Measurements from ENCODE around the gene TP53BP2.

TP53BP2 gene

DNA sequence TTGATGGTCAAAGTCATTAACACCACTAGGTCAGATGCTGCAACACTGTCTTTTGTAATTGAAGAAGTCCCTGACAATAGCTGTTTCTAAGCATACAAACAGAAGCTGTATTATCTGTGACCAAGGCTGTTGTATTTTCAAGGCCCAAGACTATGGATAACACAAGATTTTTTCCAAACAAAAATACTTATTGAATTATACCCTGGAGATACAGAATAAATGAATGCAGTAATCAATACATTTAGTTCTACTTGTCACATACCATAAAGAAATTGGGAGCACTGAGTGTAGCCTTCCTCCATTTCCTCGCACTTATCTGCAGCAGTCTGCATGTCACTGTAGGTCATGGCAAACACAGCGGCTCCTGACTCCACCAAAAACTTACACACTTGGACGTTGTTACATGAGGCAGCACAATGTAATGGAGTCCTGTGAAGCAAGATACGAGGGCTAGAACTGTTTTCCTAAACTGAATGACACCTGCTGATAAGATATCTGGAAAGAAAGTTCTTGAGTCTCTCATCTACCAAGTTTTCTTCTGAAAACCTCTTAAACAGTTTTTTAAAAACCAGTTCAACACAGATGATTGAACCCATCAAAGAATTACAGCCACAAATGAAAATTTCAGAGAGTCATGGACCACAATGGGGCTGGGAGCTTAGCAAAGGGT is 56.9 kb downstream of the TP53BP2 start:
- in situ Hi-C loops (cut with MboI; ENCODE audit: low sequenced_read_pairs): no loop called here
- Histone ChIP-seq H3K9me3 (no peaks in the 10 kb centered on the region), H3K36me3 (replicated peaks) (peaks cover 23% of the 10 kb centered on the region), H3K4me1 (no peaks in the 10 kb centered on the region), H3K27me3 (ENCODE audit: low read depth) (no peaks in the 10 kb centered on the region), H3K4me3 (no peak overlapping the region)
- DNase-seq (ENCODE audit: low spot score in 2 of 2): no peak

DNA sequence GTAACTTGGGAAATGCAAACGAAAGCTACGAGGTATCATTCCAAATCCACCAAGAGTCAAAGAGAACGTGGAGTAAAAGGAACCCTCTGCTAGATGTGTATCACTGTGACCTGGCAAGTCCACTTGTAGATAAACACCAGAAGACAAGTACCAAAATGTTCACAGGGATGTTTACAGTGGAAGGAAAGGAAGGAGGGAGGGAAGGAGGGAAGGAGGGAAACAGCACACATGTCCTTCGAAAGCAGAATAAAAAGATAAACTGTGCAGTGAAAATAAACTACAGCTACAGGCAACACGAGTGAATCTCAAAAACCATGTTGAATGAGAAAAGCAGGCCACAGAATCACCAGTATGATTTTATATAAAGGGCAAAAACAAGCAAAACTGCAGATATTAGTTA is 59.9 kb downstream of the TP53BP2 start:
- Histone ChIP-seq H3K9me3 (no peaks in the 10 kb centered on the region), H3K4me1 (peaks cover 8% of the 10 kb centered on the region), H3K36me3 (replicated peaks) (peaks cover 26% of the 10 kb centered on the region), H3K27me3 (ENCODE audit: low read depth) (no peaks in the 10 kb centered on the region), H3K4me3 (no peak overlapping the region)
- no peak for DNase-seq (ENCODE audit: low spot score in 2 of 2)
- in situ Hi-C loops (cut with MboI; ENCODE audit: low sequenced_read_pairs): no loop called here

DNA sequence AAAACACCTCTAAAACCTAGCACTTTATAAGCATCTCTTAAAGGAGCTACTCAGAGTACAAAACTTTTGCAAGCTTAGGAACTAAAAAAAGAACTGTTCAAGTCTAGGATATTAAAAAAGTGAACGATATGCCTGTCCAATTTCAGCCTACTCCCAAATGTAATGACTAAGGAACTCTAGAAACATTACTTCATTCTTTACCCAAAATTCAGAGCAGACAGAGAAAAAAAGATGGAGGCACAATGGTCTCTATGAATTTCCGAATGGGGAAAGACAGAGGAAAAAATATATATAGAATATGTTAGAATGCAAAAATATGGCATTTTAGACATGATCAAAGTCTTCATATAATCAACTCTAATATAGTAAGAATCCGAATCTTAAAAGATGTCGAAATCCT is 61.2 kb downstream of the TP53BP2 start:
- H3K9me3 ChIP-seq: no peaks in the 10 kb centered on the region
- H3K36me3 ChIP-seq (replicated peaks): peaks cover 36% of the 10 kb centered on the region
- no peak overlapping the region for H3K4me3 ChIP-seq
- in situ Hi-C loops (cut with MboI; ENCODE audit: low sequenced_read_pairs): no loop called here
- DNase-seq (ENCODE audit: low spot score in 2 of 2): no peak
- H3K4me1 ChIP-seq: peaks cover 11% of the 10 kb centered on the region
- H3K27me3 ChIP-seq (ENCODE audit: low read depth): no peaks in the 10 kb centered on the region

DNA sequence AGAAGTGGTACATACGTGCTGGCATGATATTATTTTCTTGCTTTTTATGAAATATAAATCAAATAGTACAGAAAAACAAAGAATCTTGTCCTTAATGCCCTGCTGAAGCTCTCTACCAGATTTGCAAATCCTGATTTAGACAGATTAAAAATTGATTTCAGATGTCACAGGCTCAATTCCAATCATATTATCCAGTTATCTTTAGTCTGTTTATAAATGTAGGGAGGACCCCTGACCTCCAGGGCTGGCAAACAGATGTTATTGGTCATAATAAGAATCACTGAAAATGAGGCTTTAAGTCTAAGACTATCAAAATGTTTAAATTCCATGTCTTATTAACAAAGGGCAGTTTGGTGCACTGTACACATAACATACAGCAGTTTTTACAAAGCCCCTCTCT is 62.1 kb downstream of the TP53BP2 start:
- no peak overlapping the region for H3K4me3 ChIP-seq
- DNase-seq (ENCODE audit: low spot score in 2 of 2): no peak
- peaks cover 11% of the 10 kb centered on the region for H3K4me1 ChIP-seq
- peaks cover 32% of the 10 kb centered on the region for H3K36me3 ChIP-seq (replicated peaks)
- no peaks in the 10 kb centered on the region for H3K9me3 ChIP-seq
- in situ Hi-C loops (cut with MboI; ENCODE audit: low sequenced_read_pairs): no loop called here
- no peaks in the 10 kb centered on the region for H3K27me3 ChIP-seq (ENCODE audit: low read depth)

DNA sequence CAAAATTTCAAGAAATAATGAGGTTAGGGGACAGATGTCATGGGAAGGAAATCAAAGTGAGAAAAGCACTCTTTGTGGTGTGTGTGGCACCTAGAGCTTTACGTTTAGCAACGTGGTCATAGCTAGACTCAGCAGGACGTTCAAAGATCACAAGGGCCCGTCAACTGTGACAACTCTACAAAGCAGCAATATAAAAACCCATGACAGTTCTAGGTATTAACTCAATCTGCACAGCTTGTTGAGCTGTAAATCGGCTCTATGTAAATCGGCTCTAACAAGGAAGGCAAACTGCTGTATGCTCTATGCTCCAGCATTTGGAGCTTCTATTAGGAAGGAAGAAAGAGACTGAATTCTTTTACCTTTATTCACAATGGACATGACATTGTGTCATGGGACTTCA is 64.8 kb downstream of the TP53BP2 start:
- Histone ChIP-seq H3K4me1 (peaks cover 11% of the 10 kb centered on the region), H3K36me3 (replicated peaks) (peaks cover 55% of the 10 kb centered on the region), H3K9me3 (no peaks in the 10 kb centered on the region), H3K4me3 (no peak overlapping the region), H3K27me3 (ENCODE audit: low read depth) (no peaks in the 10 kb centered on the region)
- in situ Hi-C loops (cut with MboI; ENCODE audit: low sequenced_read_pairs): no loop called here
- peak in 1 of 2 experiments; percentile 12 for DNase-seq (ENCODE audit: low spot score in 2 of 2)

DNA sequence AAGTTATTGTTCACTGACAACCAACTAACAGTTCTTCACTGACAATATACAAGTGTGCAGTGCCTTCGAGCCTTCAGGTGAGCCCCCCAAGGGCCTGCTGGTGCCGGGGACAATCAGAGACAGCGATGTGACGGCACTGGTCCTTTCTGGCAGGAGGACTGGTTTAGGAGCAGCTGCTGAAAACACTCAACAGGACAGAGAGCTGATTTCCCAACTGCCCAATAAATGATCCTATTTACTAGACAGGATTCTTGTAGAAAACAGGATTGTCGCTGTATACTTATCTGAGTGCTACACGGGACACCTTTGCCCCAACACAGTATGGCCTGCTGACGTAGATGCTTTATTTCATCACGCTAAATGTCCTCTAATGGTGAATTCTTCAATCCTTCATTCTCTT is 65.4 kb downstream of the TP53BP2 start:
- Histone ChIP-seq H3K4me3 (no peak overlapping the region), H3K9me3 (no peaks in the 10 kb centered on the region), H3K4me1 (peaks cover 11% of the 10 kb centered on the region), H3K27me3 (ENCODE audit: low read depth) (no peaks in the 10 kb centered on the region), H3K36me3 (replicated peaks) (peaks cover 60% of the 10 kb centered on the region)
- no peak for DNase-seq (ENCODE audit: low spot score in 2 of 2)
- in situ Hi-C loops (cut with MboI; ENCODE audit: low sequenced_read_pairs): no loop called here

DNA sequence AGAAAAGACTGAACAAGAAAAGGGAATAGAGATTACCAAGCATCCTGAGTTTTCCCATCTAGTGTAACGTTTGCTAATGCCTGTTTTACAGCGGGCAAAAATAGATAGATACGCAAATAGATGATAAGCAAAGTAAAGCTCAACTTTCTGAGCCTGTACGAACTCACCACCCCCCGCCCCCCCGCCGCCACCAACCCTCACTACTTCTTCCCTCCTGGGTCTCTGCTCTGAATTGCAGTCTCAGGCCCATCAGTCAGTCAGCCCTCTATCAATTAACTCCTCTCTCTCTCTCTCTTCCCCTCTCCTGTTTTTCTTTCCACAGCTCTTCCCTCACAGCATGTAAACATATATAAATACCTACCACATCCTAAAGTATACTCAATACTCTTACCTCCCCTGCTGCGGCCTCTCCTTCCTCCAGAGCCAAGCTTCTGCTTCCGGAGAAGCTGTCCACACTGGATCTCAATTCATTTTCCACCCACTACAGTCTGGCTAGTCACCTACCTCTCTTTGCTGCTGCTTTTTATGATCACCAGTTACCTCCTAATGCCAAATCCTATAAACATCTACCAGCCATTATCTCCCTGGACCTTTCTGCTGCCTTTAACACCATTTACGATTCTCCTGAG is 68.8 kb downstream of the TP53BP2 start:
- in situ Hi-C loops (cut with MboI; ENCODE audit: low sequenced_read_pairs): no loop called here
- no peaks in the 10 kb centered on the region for H3K9me3 ChIP-seq
- peaks cover 68% of the 10 kb centered on the region for H3K36me3 ChIP-seq (replicated peaks)
- no peak for DNase-seq (ENCODE audit: low spot score in 2 of 2)
- no peak overlapping the region for H3K4me3 ChIP-seq
- peaks cover 16% of the 10 kb centered on the region for H3K4me1 ChIP-seq
- H3K27me3 ChIP-seq (ENCODE audit: low read depth): no peaks in the 10 kb centered on the region

DNA sequence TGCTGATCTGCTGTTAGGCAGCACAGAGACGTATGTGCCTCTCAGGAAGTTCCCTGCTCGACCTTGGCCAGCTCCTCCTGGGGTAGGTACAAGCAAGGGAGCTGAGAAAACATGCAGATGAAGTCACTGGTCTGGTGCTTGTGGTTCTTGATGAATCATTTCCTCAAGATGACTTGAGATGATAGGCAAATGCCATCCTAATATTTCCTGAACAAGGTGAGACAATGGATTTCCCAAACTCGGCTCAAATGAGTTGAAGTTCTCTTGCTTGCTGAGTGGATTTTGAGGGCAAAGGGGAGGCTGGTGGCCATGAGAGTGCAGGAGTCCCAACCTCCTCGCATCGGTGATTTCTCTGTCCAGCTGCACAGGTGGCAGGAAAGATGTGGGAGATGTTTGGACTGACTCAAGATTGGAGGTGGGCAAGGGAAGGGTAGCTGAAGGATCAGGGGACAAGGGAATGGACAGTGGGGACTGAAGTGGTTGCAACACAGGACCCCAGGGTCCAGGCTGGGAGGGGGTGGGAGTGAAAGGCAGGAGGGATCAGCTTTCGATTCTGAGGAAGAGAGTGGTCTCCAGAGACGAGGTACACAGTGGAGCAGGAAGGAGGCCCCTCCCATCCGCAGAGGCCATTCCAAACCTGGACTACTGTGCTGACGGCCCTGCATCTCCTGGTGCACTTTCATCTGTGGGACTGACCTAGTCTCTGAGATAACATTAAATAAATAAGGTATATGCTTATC is 69.5 kb downstream of the TP53BP2 start:
- peaks cover 72% of the 10 kb centered on the region for H3K36me3 ChIP-seq (replicated peaks)
- H3K4me3 ChIP-seq: no peak overlapping the region
- H3K9me3 ChIP-seq: no peaks in the 10 kb centered on the region
- no peaks in the 10 kb centered on the region for H3K27me3 ChIP-seq (ENCODE audit: low read depth)
- H3K4me1 ChIP-seq: peaks cover 20% of the 10 kb centered on the region
- DNase-seq (ENCODE audit: low spot score in 2 of 2): no peak
- in situ Hi-C loops (cut with MboI; ENCODE audit: low sequenced_read_pairs): no loop called here

DNA sequence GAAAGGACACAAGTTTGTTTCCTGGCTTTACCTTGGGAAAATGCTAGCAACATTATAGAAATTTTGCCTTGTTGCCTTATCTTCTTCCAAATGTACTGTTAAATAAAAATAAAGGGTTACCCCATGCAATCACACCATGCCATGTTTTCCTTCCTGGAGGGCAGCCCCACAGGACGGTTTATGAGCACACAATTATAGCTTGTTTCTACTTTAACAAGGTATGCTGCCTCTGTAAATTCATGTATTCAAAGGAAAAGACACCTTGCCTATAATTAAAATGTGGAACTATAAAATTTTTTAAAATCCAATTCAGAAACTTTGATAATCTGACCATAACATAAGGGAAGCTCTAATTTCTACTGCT is 70.1 kb downstream of the TP53BP2 start:
- H3K4me1 ChIP-seq: peaks cover 15% of the 10 kb centered on the region

DNA sequence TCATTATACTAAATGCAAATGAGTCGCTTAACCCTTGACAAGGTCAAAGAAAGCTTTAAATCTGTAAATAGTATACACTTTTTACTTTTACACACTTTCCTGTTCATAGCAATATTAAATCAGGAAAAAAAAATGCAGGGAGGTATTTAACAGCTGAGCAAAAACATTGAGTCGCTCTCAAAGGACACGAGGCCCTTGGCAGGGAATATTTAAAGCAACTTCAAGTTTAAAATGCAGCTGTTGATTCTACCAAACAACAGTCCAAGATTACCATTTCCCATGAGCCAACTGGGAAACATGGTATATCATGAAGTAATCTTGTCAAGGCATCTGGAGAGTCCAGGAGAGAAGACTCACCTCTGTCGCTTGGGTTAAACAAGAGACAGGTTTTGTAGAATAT is 70.7 kb downstream of the TP53BP2 start:
- Histone ChIP-seq H3K27me3 (ENCODE audit: low read depth) (no peaks in the 10 kb centered on the region), H3K4me1 (peaks cover 13% of the 10 kb centered on the region; the same call in 1 of the 2 replicates), H3K9me3 (no peaks in the 10 kb centered on the region), H3K4me3 (no peak overlapping the region), H3K36me3 (replicated peaks) (peaks cover 77% of the 10 kb centered on the region)
- in situ Hi-C loops (cut with MboI; ENCODE audit: low sequenced_read_pairs): no loop called here
- no peak for DNase-seq (ENCODE audit: low spot score in 2 of 2)

More for the DNA sequence above, 70.1 kb downstream of the TP53BP2 start:
- peaks cover 77% of the 10 kb centered on the region for H3K36me3 ChIP-seq (replicated peaks)
- no peak for DNase-seq (ENCODE audit: low spot score in 2 of 2)
- H3K9me3 ChIP-seq: no peaks in the 10 kb centered on the region
- in situ Hi-C loops (cut with MboI; ENCODE audit: low sequenced_read_pairs): no loop called here
- no peak overlapping the region for H3K4me3 ChIP-seq
- no peaks in the 10 kb centered on the region for H3K27me3 ChIP-seq (ENCODE audit: low read depth)

DNA sequence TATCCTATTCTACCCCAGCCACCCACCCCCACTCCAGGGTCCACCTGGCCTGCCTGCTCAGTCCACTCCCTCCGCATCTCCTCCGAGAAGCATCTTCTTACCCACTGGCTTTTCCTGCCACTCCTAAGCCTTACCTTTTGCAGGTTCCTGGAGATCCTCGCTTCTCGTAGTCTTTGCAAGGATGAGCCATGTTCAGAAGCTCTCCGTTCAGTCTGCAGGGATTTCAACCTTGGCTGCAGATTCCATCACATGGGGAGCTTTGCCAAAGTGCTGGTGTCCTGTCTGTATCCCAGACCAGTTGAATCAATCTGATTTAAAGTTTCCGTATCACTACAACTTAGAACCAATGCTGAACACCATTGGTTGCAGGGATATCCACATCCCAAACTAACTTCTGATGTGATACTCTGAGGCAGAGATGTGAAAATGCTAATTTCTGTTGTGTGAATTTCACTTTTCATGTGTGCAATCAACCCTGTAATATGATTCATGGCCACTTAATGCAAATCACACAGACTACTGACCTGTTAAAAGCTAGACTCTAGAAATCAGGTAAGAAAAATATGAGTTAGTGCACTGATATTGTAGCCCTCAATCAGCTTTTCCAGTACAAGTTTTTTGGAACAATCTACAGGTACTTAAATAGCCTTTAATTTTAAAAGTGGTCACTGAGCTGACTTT is 71.5 kb downstream of the TP53BP2 start:
- H3K9me3 ChIP-seq: no peaks in the 10 kb centered on the region
- H3K4me3 ChIP-seq: no peak overlapping the region
- H3K36me3 ChIP-seq (replicated peaks): peaks cover 80% of the 10 kb centered on the region
- in situ Hi-C loops (cut with MboI; ENCODE audit: low sequenced_read_pairs): no loop called here
- peaks cover 13% of the 10 kb centered on the region; the same call in 1 of the 2 replicates for H3K4me1 ChIP-seq
- DNase-seq (ENCODE audit: low spot score in 2 of 2): no peak
- no peaks in the 10 kb centered on the region for H3K27me3 ChIP-seq (ENCODE audit: low read depth)

DNA sequence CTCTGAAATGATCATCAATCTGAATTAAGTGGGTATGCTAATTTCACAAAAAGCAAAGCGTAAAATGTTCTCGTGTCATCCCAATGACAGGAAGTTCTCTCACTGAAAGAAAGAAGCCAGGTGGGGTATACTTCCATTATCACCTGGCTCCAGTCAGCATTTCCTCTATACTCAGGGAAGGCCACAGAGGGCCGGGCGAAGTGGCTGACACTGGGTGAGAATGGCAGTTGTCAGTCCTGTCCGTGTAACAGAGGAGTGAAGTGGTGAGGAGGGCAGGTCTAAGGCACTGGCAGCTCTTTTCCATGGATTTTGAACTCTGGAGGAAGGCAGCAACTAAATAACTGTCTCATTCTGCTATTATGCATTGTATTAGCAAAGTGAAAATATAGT is 73.0 kb downstream of the TP53BP2 start:
- H3K9me3 ChIP-seq: no peaks in the 10 kb centered on the region
- H3K27me3 ChIP-seq (ENCODE audit: low read depth): no peaks in the 10 kb centered on the region
- no peak for DNase-seq (ENCODE audit: low spot score in 2 of 2)
- H3K4me3 ChIP-seq: no peak overlapping the region
- peaks cover 75% of the 10 kb centered on the region for H3K36me3 ChIP-seq (replicated peaks)
- in situ Hi-C loops (cut with MboI; ENCODE audit: low sequenced_read_pairs): no loop called here
- peaks cover 13% of the 10 kb centered on the region; the same call in 1 of the 2 replicates for H3K4me1 ChIP-seq

DNA sequence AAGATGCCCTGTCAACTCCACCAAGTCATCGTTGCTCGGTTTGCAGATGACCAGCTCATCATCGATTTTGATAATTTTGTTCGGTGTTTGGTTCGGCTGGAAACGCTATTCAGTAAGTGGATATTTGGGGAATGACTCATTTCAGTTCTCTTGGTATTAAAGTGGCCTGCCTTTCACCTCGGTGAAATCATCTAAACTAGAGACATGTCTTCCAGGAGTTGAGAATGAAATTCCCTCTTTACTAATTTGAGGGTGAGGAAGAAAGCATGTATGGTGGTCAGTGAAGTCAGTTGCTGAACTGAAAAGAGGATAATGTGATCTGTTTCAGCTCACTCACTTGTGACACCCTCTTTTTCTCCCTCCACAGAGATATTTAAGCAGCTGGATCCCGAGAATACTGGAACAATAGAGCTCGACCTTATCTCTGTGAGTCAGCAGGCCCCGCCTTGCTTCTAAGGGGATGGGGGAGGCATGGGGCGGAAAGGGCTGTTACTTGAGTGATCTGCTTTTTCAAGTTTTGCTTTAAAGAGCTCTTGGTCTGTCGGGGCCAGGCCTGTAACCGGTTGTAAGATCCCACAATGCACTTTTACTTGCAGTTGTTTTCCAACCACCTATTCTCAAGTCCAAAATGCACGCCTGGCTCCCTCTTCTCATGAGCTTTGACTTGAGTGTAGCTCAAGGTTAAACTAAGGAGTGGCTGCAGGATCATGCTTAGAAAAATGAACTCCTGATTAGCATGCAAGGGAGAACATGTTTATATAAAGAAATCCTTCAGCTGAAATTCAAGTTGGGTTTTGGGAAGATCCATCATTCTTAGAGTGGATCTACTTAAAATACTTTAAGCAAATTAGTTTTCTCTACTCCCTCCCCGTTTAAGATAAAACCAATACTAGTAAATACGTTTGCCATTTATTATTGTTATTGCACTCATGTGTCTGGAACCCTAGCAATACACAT is 73.7 kb downstream of the TP53BP2 start:
- in situ Hi-C loops (cut with MboI; ENCODE audit: low sequenced_read_pairs): no loop called here
- Histone ChIP-seq H3K9me3 (no peaks in the 10 kb centered on the region), H3K4me3 (no peak overlapping the region), H3K4me1 (peaks cover 13% of the 10 kb centered on the region; the same call in 1 of the 2 replicates), H3K36me3 (replicated peaks) (peaks cover 68% of the 10 kb centered on the region), H3K27me3 (ENCODE audit: low read depth) (no peaks in the 10 kb centered on the region)
- peak; percentile 13 to 58 for DNase-seq (ENCODE audit: low spot score in 2 of 2)
